ENCODE results near the gene ZNF358.

- TF ChIP-seq CTCF (IDR thresholded peaks at IDR 0.05; ENCODE audit: low read depth, low read length, poor library complexity, severe bottlenecking) (no peak), EZH2phosphoT487 (IDR thresholded peaks at IDR 0.05; ENCODE audit: borderline replicate concordance, low read length) (no peak)
These were observed 10.1 kb upstream of the ZNF358 start for GRCh38 chr19:7505682-7506384.

Measured in DOHH2 (cell line).